GM18907 (cell line): Measurements from ENCODE around the gene TVP23C.

Source experiments
- ATAC-seq: cut with Tn5 transposase; IDR thresholded peaks from one replicate; pipeline ENCODE4 v1.9.1; 2021; ENCODE audit warnings: mild to moderate bottlenecking, moderate library complexity; ENCODE audit not compliant: unreplicated experiment

Gene TVP23C

GRCh38 chr17:15466131-15466530 lies 97.2 kb downstream of the TVP23C start:
- no peak for ATAC-seq

GRCh38 chr17:15465045-15465701 lies 98.1 kb downstream of the TVP23C start:
- ATAC-seq = no peak

- no peak for ATAC-seq
These were observed 98.9 kb downstream of the TVP23C start for GRCh38 chr17:15464231-15464985.

GRCh38 chr17:15462976-15463772 lies 100.1 kb downstream of the TVP23C start:
- ATAC-seq = no peak

- ATAC-seq = no peak
These were observed 105.6 kb downstream of the TVP23C start for GRCh38 chr17:15457723-15458094.

GRCh38 chr17:15456972-15457722 lies 106.1 kb downstream of the TVP23C start:
- no peak for ATAC-seq

GRCh38 chr17:15456496-15456895 lies 106.8 kb downstream of the TVP23C start:
- ATAC-seq = no peak

GRCh38 chr17:15454346-15454745 lies 108.9 kb downstream of the TVP23C start:
- ATAC-seq = no peak

- no peak for ATAC-seq
These were observed 109.5 kb downstream of the TVP23C start for GRCh38 chr17:15453782-15454181.

GRCh38 chr17:15453246-15453645 lies 110.0 kb downstream of the TVP23C start:
- no peak for ATAC-seq

GRCh38 chr17:15452746-15453145 lies 110.5 kb downstream of the TVP23C start:
- ATAC-seq = no peak
